Right ventricle myocardium superior (tissue), 1 donor: Measurements from ENCODE around the gene ACTR8. TPM values are rescaled to one million over a fixed set of nuclear protein-coding genes. Genes with fewer than 3 reads are reported as not detected.

Source experiments
- ATAC-seq: fragments of 200-7000 bp; cut with Tn5 transposase; one replicate; pipeline ENCODE4 v1.9.1; 2020; ENCODE audit warnings: mild to moderate bottlenecking; ENCODE audit not compliant: poor library complexity
- DNase-seq: peaks from one replicate; pipeline ENCODE4 v3.0.0-alpha.2; 2020
- intact Hi-C: fragments of 100-400 bp; cut with DNase I; formaldehyde crosslinking; loops from one replicate; pipeline ENCODE4 v1.11.2; 2022
- total RNA-seq: library from RNA; stranded (reverse); fragmentation: NEBNext Ultra II Directional; extraction: Animal tissue kit (Norgen Biotek cat#: 25700); gene quantifications from one replicate; pipeline ENCODE4 v1.2.1, GENCODE V29; 2021
- donor health status: DM: no; HTN: yes; CAD: no; lungs with severe emphysema.

Gene ACTR8
- total RNA-seq, 1 donor from 2014 or later: 27.9 TPM

GRCh38 chr3:53842436-53843194, 39.3 kb downstream of the ACTR8 start:
- intact Hi-C loops: no loop called here
- ATAC-seq (peak; percentile 23), DNase-seq (no peak)

DNA sequence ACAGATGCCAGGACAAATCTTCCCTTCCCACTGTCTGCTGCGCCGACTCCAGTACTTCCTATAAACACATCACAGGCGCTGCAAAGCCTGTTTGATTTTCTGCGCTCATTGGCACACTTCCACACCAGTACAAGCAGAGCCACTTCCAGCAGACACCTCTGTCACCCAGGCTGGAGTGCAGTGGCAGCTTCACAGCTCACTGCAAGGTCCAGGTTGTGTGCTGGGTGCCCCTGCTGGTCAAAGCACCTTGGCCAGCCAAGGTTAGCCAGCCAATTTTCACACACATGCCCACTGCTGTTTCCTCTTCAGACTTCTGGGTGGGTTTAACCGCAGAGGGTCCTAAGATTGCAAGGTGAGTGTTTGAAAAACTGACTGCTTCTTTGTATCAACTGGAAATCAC, 40.7 kb downstream of the ACTR8 start:
- ATAC-seq: no peak
- DNase-seq: no peak
- intact Hi-C loops: no loop called here

- intact Hi-C loops: no loop called here
- no peak for DNase-seq
- no peak for ATAC-seq
Measured at GRCh38 chr3:53837331-53837730, 44.6 kb downstream of the ACTR8 start.

DNA sequence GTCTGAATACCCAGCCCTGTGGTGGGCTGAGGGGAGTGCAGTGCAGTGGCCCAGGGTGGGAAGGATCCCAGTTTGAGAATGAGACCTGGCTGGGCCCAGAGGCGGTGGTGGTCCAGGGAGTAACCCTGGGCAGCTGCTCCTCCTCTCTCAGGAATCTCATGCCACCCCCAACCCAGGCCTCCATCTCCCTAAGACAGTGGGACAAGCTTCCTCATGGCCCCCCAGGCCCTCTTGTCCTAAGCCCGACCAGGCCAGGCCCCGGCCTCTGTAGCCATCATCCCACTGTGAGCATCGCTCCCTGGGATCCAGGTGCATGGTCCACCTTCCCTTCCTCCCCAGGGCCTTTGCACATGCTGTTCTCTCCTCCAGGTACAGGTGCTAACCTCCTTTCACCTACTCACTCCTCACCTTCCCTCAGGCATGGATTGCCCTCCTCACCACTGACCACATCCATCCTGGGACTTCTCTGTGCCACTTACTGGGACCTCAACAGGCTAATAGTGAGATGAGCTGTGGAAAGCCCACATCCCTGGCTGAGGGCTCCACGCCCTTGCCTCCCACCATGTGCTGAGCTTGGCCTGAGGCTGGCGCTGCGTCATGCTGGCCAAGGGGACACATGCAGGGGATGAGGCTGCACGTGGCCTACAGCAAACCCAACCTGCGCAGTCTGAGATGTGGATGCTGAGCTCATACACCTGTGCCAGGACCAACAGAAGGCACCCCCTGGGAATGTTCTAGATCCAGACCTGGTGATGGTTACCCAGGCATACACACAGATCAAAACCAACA, 45.7 kb downstream of the ACTR8 start:
- no peak for ATAC-seq
- intact Hi-C loops: no loop called here
- no peak for DNase-seq

GRCh38 chr3:53835257-53835656, 46.7 kb downstream of the ACTR8 start:
- DNase-seq: no peak
- no peak for ATAC-seq
- intact Hi-C loops: no loop called here

GRCh38 chr3:53834429-53835095, 47.4 kb downstream of the ACTR8 start:
- intact Hi-C loops: no loop called here
- DNase-seq (no peak), ATAC-seq (no peak)

- ATAC-seq: no peak
- intact Hi-C loops: no loop called here
- no peak for DNase-seq
Measured at GRCh38 chr3:53833700-53834099, 48.3 kb downstream of the ACTR8 start.

DNA sequence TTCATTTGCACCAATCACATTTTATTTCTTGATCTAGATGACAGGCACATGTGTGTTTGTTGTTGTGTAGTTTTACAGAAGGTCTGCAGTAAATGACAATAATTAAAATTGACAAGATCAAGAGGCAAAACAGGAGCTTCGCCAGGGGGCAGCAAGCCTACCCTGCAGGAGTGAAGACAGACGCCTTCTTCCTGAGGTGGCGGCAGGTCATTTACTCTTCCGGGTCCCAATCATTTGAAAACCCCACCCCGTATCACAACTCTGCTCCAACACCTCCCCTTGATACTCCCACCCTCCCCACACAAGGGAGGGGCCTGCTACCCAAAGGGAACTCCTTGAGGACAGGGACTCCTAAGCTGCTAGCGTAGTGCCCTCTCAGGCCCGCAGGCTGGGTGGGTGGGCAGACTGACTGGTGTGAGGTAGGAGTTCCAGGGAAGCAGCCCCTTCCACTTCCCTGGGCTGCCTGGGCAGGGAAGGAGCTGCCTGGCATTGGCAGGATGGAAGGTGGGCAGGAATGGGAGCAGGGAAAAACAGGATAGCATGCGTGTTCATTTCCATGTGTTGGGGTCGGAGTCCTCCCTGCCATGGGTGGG, 48.8 kb downstream of the ACTR8 start:
- ATAC-seq (no peak), DNase-seq (no peak)
- intact Hi-C loops: no loop called here

DNA sequence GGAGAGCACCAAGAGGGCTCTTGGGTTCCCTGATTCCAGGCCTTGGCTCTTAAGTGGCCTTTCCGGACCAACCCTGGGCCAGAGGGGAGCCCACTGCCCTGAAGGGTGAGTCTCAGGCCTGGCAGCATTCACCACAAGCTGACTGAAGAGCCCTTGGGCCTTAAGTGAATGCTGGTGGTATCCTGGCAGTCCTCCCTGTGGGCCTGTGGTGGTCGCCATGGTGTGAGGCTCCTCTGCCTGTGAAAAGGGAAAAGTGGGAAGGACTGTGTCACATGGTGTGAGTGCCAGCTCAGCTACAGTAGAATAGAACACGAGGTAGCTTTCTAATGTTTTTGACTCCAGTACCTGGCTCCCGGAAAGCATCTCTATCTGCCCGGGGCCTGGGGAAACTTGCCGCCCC, 51.0 kb downstream of the ACTR8 start:
- no peak for DNase-seq

DNA sequence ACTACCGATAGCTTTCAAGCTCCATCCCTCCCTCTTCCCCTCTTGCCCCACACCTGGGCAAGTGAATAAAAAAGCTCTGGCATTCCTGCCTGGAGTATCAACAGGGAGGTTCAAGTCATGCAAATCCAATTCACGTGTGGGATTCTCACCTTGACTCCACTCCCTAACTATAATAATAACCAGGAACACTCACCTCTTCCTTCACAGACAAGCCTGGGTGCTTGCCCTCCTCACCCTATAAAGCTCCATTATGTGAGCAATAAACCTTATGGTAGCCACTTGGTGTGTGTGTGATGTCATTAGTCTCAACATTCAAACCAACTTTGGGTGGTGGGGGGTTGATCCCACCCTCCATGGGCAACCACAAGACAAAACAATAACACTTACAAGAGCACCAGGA, 52.3 kb downstream of the ACTR8 start:
- intact Hi-C loops: no loop called here
- ATAC-seq: no peak
- DNase-seq: no peak

More for the DNA sequence above, 51.0 kb downstream of the ACTR8 start:
- intact Hi-C loops: no loop called here
- ATAC-seq: no peak

- no peak for DNase-seq
- ATAC-seq: no peak
- intact Hi-C loops: no loop called here
Measured at GRCh38 chr3:53828581-53828980, 53.4 kb downstream of the ACTR8 start.

- intact Hi-C loops: no loop called here
- ATAC-seq: no peak
- DNase-seq: no peak
Measured at GRCh38 chr3:53826048-53826447, 55.9 kb downstream of the ACTR8 start.

GRCh38 chr3:53824795-53825194, 57.2 kb downstream of the ACTR8 start:
- intact Hi-C loops: no loop called here
- DNase-seq (no peak), ATAC-seq (no peak)

DNA sequence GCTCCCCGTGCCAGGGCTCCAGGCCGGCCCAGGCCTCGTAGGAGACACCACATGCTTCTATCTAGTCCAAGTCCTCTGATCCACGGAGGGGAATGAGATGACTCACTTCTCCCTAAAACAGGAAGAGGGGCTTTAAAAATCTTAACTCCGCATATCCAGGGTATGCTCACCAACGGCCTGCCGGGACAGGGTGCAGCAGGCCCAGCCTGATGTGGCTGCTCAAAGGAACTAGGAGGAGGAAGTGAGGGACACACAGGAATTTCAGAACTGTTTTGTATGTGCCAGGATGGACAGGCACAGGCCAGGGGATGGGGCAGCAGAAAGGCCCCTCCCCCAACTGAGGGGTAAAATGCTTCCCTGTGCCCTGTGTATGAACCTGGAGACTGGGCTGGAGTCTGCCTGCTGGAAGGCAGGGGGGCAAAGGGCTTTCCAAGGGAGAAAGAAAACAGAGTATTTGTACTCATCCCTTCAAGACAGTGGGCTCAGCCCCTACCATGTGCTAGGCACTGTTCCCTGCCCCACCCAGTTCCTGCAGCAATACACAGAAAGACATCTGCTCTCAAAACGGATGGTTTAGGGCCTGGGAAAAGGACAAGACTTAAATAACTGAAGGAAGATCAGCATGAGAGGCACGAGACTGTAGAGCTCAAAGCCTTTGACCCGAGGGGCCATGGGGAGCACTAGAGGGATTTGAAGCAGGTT, 57.8 kb downstream of the ACTR8 start:
- ATAC-seq: no peak
- intact Hi-C loops: no loop called here
- no peak for DNase-seq

- intact Hi-C loops: no loop called here
- DNase-seq: no peak
- ATAC-seq: no peak
Measured at GRCh38 chr3:53823026-53823955, 58.7 kb downstream of the ACTR8 start.

DNA sequence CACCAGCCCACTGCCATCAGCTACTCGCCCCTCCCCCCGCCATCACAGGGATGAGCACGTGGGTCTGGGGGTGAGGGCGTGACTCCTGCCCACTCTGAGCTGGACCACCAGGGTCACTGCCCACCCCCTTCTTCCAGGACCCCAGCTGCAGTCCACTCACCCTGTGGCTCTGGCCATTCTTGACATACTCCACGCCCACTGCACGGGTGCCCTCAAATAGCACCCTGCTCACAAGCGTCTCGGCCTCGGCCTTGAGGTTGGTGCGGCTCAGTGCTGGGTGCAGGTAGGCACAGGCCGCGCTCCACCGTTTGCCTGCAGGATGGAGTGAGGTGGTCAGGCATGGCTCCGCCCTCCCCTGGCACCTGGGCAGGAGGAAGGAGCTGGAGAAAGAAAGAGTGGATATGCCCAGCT, 59.6 kb downstream of the ACTR8 start:
- ATAC-seq: no peak
- intact Hi-C loops: no loop called here

DNA sequence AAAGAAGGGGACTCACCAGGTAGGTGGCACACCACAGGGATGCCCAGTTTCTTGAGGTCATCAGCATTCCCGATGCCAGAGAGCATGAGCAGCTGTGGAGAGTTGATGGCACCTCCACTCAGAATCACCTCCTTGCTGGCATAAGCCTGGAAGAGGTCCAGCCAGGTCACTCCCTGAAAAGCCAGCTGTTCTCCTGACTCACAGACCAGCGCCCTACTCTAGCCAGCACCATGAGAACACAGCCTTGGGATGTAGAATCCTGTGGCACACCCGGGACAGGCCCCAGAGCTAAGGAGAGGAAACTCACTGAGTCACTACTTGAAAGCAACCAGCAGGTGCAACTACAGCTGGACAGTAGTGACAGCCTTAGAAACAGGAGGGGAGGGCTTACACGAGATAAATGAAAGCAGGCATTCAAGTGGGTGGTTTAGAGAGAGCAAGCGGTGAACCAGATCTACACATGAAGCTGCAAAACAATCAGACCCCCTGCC, 60.3 kb downstream of the ACTR8 start:
- intact Hi-C loops: no loop called here
- no peak for DNase-seq
- peak; percentile 65 for ATAC-seq

More for the DNA sequence above, 59.6 kb downstream of the ACTR8 start:
- DNase-seq: no peak
